ENCODE data around the gene PIK3R5. TPM values are rescaled to one million over a fixed set of nuclear protein-coding genes. Genes with fewer than 3 reads are reported as not detected.

PIK3R5 gene
- total RNA-seq, 1 donor from 2014 or later = 14.5 TPM

GRCh38 chr17:8918807-8919465, 46.6 kb downstream of the PIK3R5 start:
- H3K27me3 Mint-ChIP-seq (ENCODE audit: unreplicated experiment) = peaks cover 5% of the 10 kb centered on the region
- TF ChIP-seq CTCF (IDR thresholded peaks at IDR 0.05; ENCODE audit: unreplicated experiment) = no peak
- H3K4me3 Mint-ChIP-seq (ENCODE audit: unreplicated experiment) = no peak overlapping the region
- no peak overlapping the region for H3K27ac Mint-ChIP-seq (ENCODE audit: unreplicated experiment)
- H3K9me3 Mint-ChIP-seq (ENCODE audit: unreplicated experiment) = peaks cover 5% of the 10 kb centered on the region
- H3K36me3 Mint-ChIP-seq (ENCODE audit: low read depth, unreplicated experiment) = peaks cover 13% of the 10 kb centered on the region
- DNase-seq (ENCODE audit: low spot score) = no peak
- H3K4me1 Mint-ChIP-seq (ENCODE audit: unreplicated experiment) = no peaks in the 10 kb centered on the region

DNA sequence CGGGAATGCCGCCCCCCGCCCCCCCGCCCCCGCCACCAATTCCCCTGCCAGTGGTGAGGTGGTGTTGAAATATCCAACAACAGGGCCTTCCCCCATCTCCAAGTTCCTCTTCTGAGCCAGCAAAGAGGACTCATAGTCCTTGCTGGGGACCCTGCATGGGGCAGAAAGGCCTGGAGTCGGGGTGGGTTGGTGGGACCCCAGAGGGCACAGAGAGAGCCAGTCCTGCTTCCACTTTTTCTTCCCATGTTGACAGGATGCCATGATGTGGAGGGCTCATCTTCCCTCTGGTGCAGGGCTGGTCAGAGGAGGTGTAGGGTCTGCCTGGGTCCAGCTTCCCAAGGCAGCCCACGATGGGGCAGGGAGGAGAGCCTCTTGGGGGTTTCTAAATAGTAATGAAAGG, 49.0 kb downstream of the PIK3R5 start:
- Mint-ChIP-seq H3K4me3 (ENCODE audit: unreplicated experiment) (no peak overlapping the region), H3K27me3 (ENCODE audit: unreplicated experiment) (peaks cover 4% of the 10 kb centered on the region), H3K36me3 (ENCODE audit: low read depth, unreplicated experiment) (peaks cover 7% of the 10 kb centered on the region), H3K9me3 (ENCODE audit: unreplicated experiment) (peaks cover 5% of the 10 kb centered on the region), H3K4me1 (ENCODE audit: unreplicated experiment) (no peaks in the 10 kb centered on the region), H3K27ac (ENCODE audit: unreplicated experiment) (no peak overlapping the region)
- no peak for DNase-seq (ENCODE audit: low spot score)
- no peak for TF ChIP-seq CTCF (IDR thresholded peaks at IDR 0.05; ENCODE audit: unreplicated experiment)

- Mint-ChIP-seq H3K9me3 (ENCODE audit: unreplicated experiment) (peaks cover 5% of the 10 kb centered on the region), H3K27me3 (ENCODE audit: unreplicated experiment) (peaks cover 4% of the 10 kb centered on the region), H3K4me3 (ENCODE audit: unreplicated experiment) (no peak overlapping the region), H3K4me1 (ENCODE audit: unreplicated experiment) (no peaks in the 10 kb centered on the region), H3K36me3 (ENCODE audit: low read depth, unreplicated experiment) (peaks cover 7% of the 10 kb centered on the region), H3K27ac (ENCODE audit: unreplicated experiment) (no peak overlapping the region)
- no peak for TF ChIP-seq CTCF (IDR thresholded peaks at IDR 0.05; ENCODE audit: unreplicated experiment)
- no peak for DNase-seq (ENCODE audit: low spot score)
These were observed 51.0 kb downstream of the PIK3R5 start for GRCh38 chr17:8914554-8914953.

- peaks cover 4% of the 10 kb centered on the region for H3K27me3 Mint-ChIP-seq (ENCODE audit: unreplicated experiment)
- no peak overlapping the region for H3K27ac Mint-ChIP-seq (ENCODE audit: unreplicated experiment)
- no peak for TF ChIP-seq CTCF (IDR thresholded peaks at IDR 0.05; ENCODE audit: unreplicated experiment)
- no peak for DNase-seq (ENCODE audit: low spot score)
- H3K9me3 Mint-ChIP-seq (ENCODE audit: unreplicated experiment) = peaks cover 5% of the 10 kb centered on the region
- peaks cover 7% of the 10 kb centered on the region for H3K36me3 Mint-ChIP-seq (ENCODE audit: low read depth, unreplicated experiment)
- no peaks in the 10 kb centered on the region for H3K4me1 Mint-ChIP-seq (ENCODE audit: unreplicated experiment)
- no peak overlapping the region for H3K4me3 Mint-ChIP-seq (ENCODE audit: unreplicated experiment)
These were observed 51.6 kb downstream of the PIK3R5 start for GRCh38 chr17:8913879-8914278.

DNA sequence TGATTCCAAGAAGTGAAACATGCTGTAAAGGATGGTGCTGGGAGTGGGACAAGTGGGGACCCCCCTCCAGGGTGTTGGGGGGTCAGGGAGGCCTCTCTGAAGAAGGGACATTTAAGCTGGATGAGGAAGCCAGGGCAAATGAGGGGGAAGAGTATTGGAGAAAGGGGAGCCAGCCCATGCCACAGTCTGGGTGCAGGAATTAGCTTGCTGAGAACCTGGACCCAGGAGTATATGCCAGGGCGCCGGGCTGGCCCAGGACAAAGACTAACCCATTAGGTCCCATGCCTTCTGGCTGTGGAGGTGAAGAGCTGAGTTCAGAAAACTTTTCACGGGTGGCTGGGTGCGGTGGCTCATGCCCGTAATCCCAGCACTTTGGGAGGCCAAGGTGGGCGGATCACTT, 52.4 kb downstream of the PIK3R5 start:
- no peak for DNase-seq (ENCODE audit: low spot score)
- peaks cover 7% of the 10 kb centered on the region for H3K36me3 Mint-ChIP-seq (ENCODE audit: low read depth, unreplicated experiment)
- H3K9me3 Mint-ChIP-seq (ENCODE audit: unreplicated experiment) = peaks cover 5% of the 10 kb centered on the region
- peaks cover 4% of the 10 kb centered on the region for H3K27me3 Mint-ChIP-seq (ENCODE audit: unreplicated experiment)
- H3K4me1 Mint-ChIP-seq (ENCODE audit: unreplicated experiment) = no peaks in the 10 kb centered on the region
- H3K4me3 Mint-ChIP-seq (ENCODE audit: unreplicated experiment) = no peak overlapping the region
- H3K27ac Mint-ChIP-seq (ENCODE audit: unreplicated experiment) = peak overlapping the region; percentile 7
- TF ChIP-seq CTCF (IDR thresholded peaks at IDR 0.05; ENCODE audit: unreplicated experiment) = no peak

All from endothelial cell (in vitro differentiated cells).